Skin of body (tissue), 3 donors: ENCODE measurements around the gene GOLGA6C. TPM values are rescaled to one million over a fixed set of nuclear protein-coding genes. Genes with fewer than 3 reads are reported as not detected.
"Not testable (repeated sequence)": the region's sequence is repeated elsewhere in the genome, so short reads cannot be mapped to it uniquely, and the experiment has no call there.

Source experiments
- DNase-seq: peaks from one replicate; lab custom pipeline; 2025; lab: John Stamatoyannopoulos, UW
- small RNA-seq: library from RNA; depleted of rRNA; stranded (forward); fragments of <200 nt; gene quantifications from one replicate; pipeline ENCODE3, GENCODE V24; 2014; ENCODE audit warnings: low replicate concordance
- total RNA-seq: library from RNA; depleted of rRNA; stranded (reverse); fragments of >200 nt; gene quantifications from one replicate; pipeline ENCODE4 v1.2.3, GENCODE V29; 2014

Gene GOLGA6C
- total RNA-seq, 1 donor from 2014 or later: not detected

GRCh38 chr15:75313116-75313845, 55.1 kb downstream of the GOLGA6C start:
- DNase-seq: no peak

GRCh38 chr15:75314552-75315290, 56.6 kb downstream of the GOLGA6C start:
- DNase-seq: no peak

- DNase-seq: not testable (repeated sequence)
These were observed 61.2 kb downstream of the GOLGA6C start for GRCh38 chr15:75319231-75319897.

Small RNAs within 50 kb of the gene (small RNA-seq; reads per million reads assigned to genes)
- gene AC068338.1 (not detected), gene RN7SL327P (not detected), gene RN7SL489P (not detected)

Other genes starting within 250 kb of the GOLGA6C start
- gene PPCDC, start 234.7 kb upstream of the GOLGA6C start, total RNA-seq: 10.8 TPM
- 5.9 TPM for gene C15orf39, start 56.5 kb upstream of the GOLGA6C start, total RNA-seq
- gene GOLGA6D, start 24.5 kb downstream of the GOLGA6C start, total RNA-seq: 0.30 TPM
- 31.1 TPM for gene COMMD4, start 77.7 kb downstream of the GOLGA6C start, total RNA-seq
- 14.7 TPM for gene NEIL1, start 88.7 kb downstream of the GOLGA6C start, total RNA-seq
- 112 TPM for gene MAN2C1, start 110.3 kb downstream of the GOLGA6C start, total RNA-seq
- gene SIN3A, start 193.4 kb downstream of the GOLGA6C start, total RNA-seq: 44.5 TPM